OCI-LY3 (cell line): Measurements from ENCODE around the gene ACTN3.
"Not testable (repeated sequence)": the region's sequence is repeated elsewhere in the genome, so short reads cannot be mapped to it uniquely, and the experiment has no call there.

Experiments
- H2AFZ ChIP-seq: fragments of 200-600, 300-600 bp; shearing (Covaris generic); 2 replicates; pipeline ENCODE4 v1.6.0; 2014; ENCODE audit warnings: antibody characterized with exemption, low read depth, low read length
- H3K27ac ChIP-seq: fragments of 200-600, 300-600 bp; sonication (generic); 2 replicates; pipeline ENCODE4 v1.5.1; 2014; ENCODE audit warnings: mild to moderate bottlenecking, low read length, moderate library complexity, mixed read lengths
- H3K27me3 ChIP-seq: fragments of 200-600, 300-600 bp; sonication (generic); 2 replicates; pipeline ENCODE4 v1.6.1; 2014; ENCODE audit warnings: low read depth, low read length, mixed read lengths
- H3K36me3 ChIP-seq: fragments of 200-600, 300-600 bp; sonication (generic); replicated peaks from 2 replicates; pipeline ENCODE3; 2014; ENCODE audit warnings: low read depth, low read length, mixed read lengths
- H3K4me1 ChIP-seq: fragments of 300-600, 200-600 bp; sonication (generic); 2 replicates; pipeline ENCODE4 v1.6.1; 2014; ENCODE audit warnings: low read length, mixed read lengths
- H3K4me2 ChIP-seq: fragments of 200-600, 300-600 bp; sonication (generic); 2 replicates; pipeline ENCODE4 v1.6.1; 2014; ENCODE audit warnings: low read length, mixed read lengths
- H3K4me3 ChIP-seq: fragments of 300-600, 200-600 bp; sonication (generic); 2 replicates; pipeline ENCODE4 v1.5.1; 2014; ENCODE audit warnings: antibody characterized with exemption, mild to moderate bottlenecking, low read length, moderate library complexity
- H3K79me2 ChIP-seq: fragments of 300-600, 200-600 bp; shearing (Covaris generic); 2 replicates; pipeline ENCODE4 v1.6.1; 2014; ENCODE audit warnings: mild to moderate bottlenecking, low read length, mixed read lengths
- H3K9ac ChIP-seq: fragments of 300-600, 200-600 bp; shearing (Covaris generic); 2 replicates; pipeline ENCODE4 v1.6.0; 2014; ENCODE audit warnings: mild to moderate bottlenecking, low read length, moderate library complexity
- H3K9me3 ChIP-seq: fragments of 200-600, 300-600 bp; shearing (Covaris generic); 2 replicates; pipeline ENCODE4 v1.6.1; 2014; ENCODE audit warnings: low read length, mixed read lengths; ENCODE audit not compliant: insufficient read depth
- H4K20me1 ChIP-seq: fragments of 200-600, 300-600 bp; sonication (generic); 2 replicates; pipeline ENCODE4 v1.6.1; 2016; ENCODE audit warnings: low read length, mixed read lengths; ENCODE audit not compliant: insufficient read depth
- EZH2phosphoT487 ChIP-seq: fragments of 200-600 bp; shearing (Covaris generic); IDR thresholded peaks from 2 replicates; pipeline ENCODE4 v1.6.1; 2018; ENCODE audit warnings: antibody characterized with exemption, mixed run types, low read depth
- TF ChIP-seq, protein P1 (sequence below): fragments of 200-600, 300-600 bp; sonication (generic); IDR thresholded peaks from 2 replicates; pipeline ENCODE4 v1.5.1; 2014; ENCODE audit warnings: antibody characterized with exemption, low read length, low read depth

The ACTN3 gene

GRCh38 chr11:66600631-66601233 lies 54.0 kb downstream of the ACTN3 start:
- Histone ChIP-seq H3K9ac (no peak overlapping the region), H3K9me3 (no peaks in the 10 kb centered on the region), H3K4me2 (peak overlapping the region; percentile 6; the same call in 1 of the 2 replicates), H3K27me3 (no peaks in the 10 kb centered on the region), H2AFZ (no peak overlapping the region), H4K20me1 (no peaks in the 10 kb centered on the region), H3K36me3 (peaks cover 24% of the 10 kb centered on the region), H3K79me2 (no peaks in the 10 kb centered on the region), H3K27ac (no peak overlapping the region), H3K4me1 (peaks cover 10% of the 10 kb centered on the region), H3K4me3 (no peak overlapping the region)
- TF ChIP-seq EZH2phosphoT487 = no peak
- TF ChIP-seq, protein P1, sequence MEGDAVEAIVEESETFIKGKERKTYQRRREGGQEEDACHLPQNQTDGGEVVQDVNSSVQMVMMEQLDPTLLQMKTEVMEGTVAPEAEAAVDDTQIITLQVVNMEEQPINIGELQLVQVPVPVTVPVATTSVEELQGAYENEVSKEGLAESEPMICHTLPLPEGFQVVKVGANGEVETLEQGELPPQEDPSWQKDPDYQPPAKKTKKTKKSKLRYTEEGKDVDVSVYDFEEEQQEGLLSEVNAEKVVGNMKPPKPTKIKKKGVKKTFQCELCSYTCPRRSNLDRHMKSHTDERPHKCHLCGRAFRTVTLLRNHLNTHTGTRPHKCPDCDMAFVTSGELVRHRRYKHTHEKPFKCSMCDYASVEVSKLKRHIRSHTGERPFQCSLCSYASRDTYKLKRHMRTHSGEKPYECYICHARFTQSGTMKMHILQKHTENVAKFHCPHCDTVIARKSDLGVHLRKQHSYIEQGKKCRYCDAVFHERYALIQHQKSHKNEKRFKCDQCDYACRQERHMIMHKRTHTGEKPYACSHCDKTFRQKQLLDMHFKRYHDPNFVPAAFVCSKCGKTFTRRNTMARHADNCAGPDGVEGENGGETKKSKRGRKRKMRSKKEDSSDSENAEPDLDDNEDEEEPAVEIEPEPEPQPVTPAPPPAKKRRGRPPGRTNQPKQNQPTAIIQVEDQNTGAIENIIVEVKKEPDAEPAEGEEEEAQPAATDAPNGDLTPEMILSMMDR = no peak

DNA sequence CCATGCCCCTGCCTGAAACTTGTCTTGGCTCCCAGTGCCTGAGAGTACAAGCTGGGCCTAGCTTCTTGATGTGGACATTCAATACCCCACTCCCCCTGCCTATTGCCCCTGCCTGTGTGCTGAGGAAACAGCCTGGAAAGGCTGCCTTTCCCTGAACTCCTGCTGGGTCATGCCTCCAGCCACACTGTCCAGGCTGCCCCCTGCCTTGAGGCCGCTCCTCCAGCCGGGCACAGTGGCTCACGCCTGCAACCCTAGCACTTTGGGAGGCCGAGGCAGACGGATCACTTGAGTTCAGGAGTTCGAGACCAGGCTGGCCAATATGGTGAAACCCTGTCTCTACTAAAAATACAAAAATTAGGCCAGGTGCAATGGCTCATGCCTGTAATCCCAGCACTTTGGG lies 56.4 kb downstream of the ACTN3 start:
- H3K4me2 ChIP-seq = no peak overlapping the region
- peaks cover 10% of the 10 kb centered on the region for H3K4me1 ChIP-seq
- H3K36me3 ChIP-seq = peaks cover 23% of the 10 kb centered on the region
- no peaks in the 10 kb centered on the region for H3K27me3 ChIP-seq
- no peaks in the 10 kb centered on the region for H3K79me2 ChIP-seq
- no peak for TF ChIP-seq EZH2phosphoT487
- TF ChIP-seq, protein P1 = no peak
- H3K9me3 ChIP-seq = no peaks in the 10 kb centered on the region
- no peak overlapping the region for H3K27ac ChIP-seq
- H2AFZ ChIP-seq = no peak overlapping the region
- no peak overlapping the region for H3K4me3 ChIP-seq
- H3K9ac ChIP-seq = no peak overlapping the region
- H4K20me1 ChIP-seq = no peaks in the 10 kb centered on the region

DNA sequence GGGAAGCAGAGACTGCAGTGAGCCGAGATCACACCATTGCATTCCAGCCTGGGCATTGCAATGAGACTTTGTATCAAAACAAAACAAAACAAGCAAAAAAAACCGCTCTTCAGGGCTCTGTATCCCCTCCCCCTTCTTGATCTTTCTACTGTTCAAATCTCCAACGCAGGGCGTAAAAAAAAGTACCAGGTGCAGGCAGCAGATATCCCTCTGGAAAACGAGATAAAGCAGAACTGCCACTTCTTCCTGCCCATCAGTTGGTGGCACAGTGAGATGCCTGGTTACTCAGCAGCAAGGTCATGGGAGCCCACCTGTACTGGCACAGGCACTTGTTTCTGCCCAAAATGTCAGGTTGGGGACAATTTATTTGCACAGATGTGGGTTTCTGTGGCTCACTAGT lies 57.5 kb downstream of the ACTN3 start:
- Histone ChIP-seq H3K9ac (no peak overlapping the region), H4K20me1 (no peaks in the 10 kb centered on the region), H3K9me3 (no peaks in the 10 kb centered on the region), H3K4me2 (no peak overlapping the region), H3K27ac (no peak overlapping the region), H3K36me3 (peaks cover 26% of the 10 kb centered on the region), H3K4me1 (peaks cover 15% of the 10 kb centered on the region), H3K4me3 (no peak overlapping the region), H2AFZ (no peak overlapping the region), H3K27me3 (no peaks in the 10 kb centered on the region), H3K79me2 (no peaks in the 10 kb centered on the region)
- TF ChIP-seq, protein P1 = no peak
- TF ChIP-seq EZH2phosphoT487 = no peak

DNA sequence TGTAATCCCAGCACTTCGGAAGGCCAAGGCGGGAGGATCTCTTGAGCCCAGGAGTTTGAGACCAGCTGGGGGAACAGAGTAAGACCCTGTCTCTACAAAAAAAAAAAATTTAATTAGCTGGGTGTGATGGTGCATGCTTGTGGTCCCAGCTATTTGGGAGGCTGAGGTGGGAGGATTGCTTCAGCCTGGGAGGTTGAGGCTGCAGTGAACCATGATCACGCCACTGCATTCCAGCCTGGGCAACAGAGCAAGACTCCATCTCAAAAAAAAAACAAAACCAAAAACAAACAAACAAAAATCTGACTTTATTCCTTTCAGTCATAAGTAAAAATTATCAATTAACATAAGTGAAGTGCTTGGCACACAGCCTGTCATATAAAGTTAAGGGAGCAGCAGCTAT lies 59.9 kb downstream of the ACTN3 start:
- H3K9me3 ChIP-seq = not testable (repeated sequence)

More for the DNA sequence above, 59.9 kb downstream of the ACTN3 start:
- H3K27ac ChIP-seq, H3K27me3 ChIP-seq, H3K79me2 ChIP-seq, H3K4me1 ChIP-seq, H3K9ac ChIP-seq, H2AFZ ChIP-seq, H4K20me1 ChIP-seq, H3K4me3 ChIP-seq, H3K4me2 ChIP-seq: not testable (repeated sequence)
- peaks cover 20% of the 10 kb centered on the region for H3K36me3 ChIP-seq
